K562 (cell line): ENCODE data around the gene SLC17A2. TPM values are rescaled to one million over a fixed set of nuclear protein-coding genes. Genes with fewer than 3 reads are reported as not detected.

Experiments
- DPF2 ChIP-seq: fragments of 450-650 bp; IDR thresholded peaks from 2 replicates; pipeline ENCODE4 v1.6.1; 2016
- ELF1 ChIP-seq: fragments of 200-800 bp; sonication (Bioruptor generic); IDR thresholded peaks from 2 replicates; pipeline ENCODE4 v1.6.1; 2016; ENCODE audit warnings: missing genetic modification characterization, missing compliant biosample characterization
- ELF4 ChIP-seq: fragments of 450-650 bp; formaldehyde crosslinking; IDR thresholded peaks from 2 replicates; pipeline ENCODE4 v1.4.0; 2022; ENCODE audit warnings: missing genetic modification characterization
- EP300 ChIP-seq: IDR thresholded peaks from 2 replicates; pipeline ENCODE4 v1.6.1; 2012; ENCODE audit warnings: low read length, improper control_type of control experiment
- GTF2F1 ChIP-seq: IDR thresholded peaks from 2 replicates; pipeline ENCODE4 v1.6.1; 2011; ENCODE audit warnings: low read depth, low read length, improper control_type of control experiment
- L3MBTL2 ChIP-seq: fragments of 450-650 bp; IDR thresholded peaks from 2 replicates; pipeline ENCODE4 v1.6.1; 2016; ENCODE audit warnings: mild to moderate bottlenecking, moderate library complexity
- MTA1 ChIP-seq: fragments of 450-650 bp; IDR thresholded peaks from 2 replicates; pipeline ENCODE4 v1.6.1; 2017; ENCODE audit warnings: borderline replicate concordance
- NCOA6 ChIP-seq: fragments of 450-650 bp; IDR thresholded peaks from 2 replicates; pipeline ENCODE4 v1.6.1; 2017; ENCODE audit warnings: mild to moderate bottlenecking
- PHTF2 ChIP-seq: fragments of 250-450 bp; sonication (Bioruptor Pico); IDR thresholded peaks from 2 replicates; pipeline ENCODE4 v1.5.0; 2021; ENCODE audit warnings: mild to moderate bottlenecking
- RB1 ChIP-seq: fragments of 450-650 bp; IDR thresholded peaks from 2 replicates; pipeline ENCODE4 v1.6.1; 2017; ENCODE audit warnings: low read depth, mild to moderate bottlenecking
- RBBP5 ChIP-seq: fragments of 200-600 bp; sonication (generic); IDR thresholded peaks from 2 replicates; pipeline ENCODE4 v1.6.1; 2012; ENCODE audit warnings: borderline replicate concordance, mild to moderate bottlenecking, low read length, control low read depth, inconsistent platforms; ENCODE audit not compliant: insufficient read depth, poor library complexity, severe bottlenecking
- RHOXF2B ChIP-seq: fragments of 250-450 bp; sonication (Bioruptor Pico); conservative IDR thresholded peaks from 2 replicates; pipeline ENCODE4 v1.5.1; 2021
- SIRT6 ChIP-seq: IDR thresholded peaks from one replicate; pipeline ENCODE4 v1.6.1; 2012; ENCODE audit warnings: low read depth, mild to moderate bottlenecking, control low read depth, inconsistent platforms, low read length, moderate library complexity
- SIX5 ChIP-seq, 2 experiments: IDR thresholded peaks; 2 replicates each; pipeline ENCODE4 v1.6.1; 2011; ENCODE audit warnings: low read length in 2 of 2, borderline replicate concordance in 1 of 2, low read depth in 1 of 2, mild to moderate bottlenecking in 1 of 2, moderate library complexity in 1 of 2; ENCODE audit not compliant: insufficient read depth in 1 of 2
- TEAD2 ChIP-seq: fragments of 450-650 bp; IDR thresholded peaks from 2 replicates; pipeline ENCODE4 v1.6.1; 2016; ENCODE audit warnings: missing genetic modification characterization, control low read depth, missing compliant biosample characterization
- ZC3H8 ChIP-seq: fragments of 450-650 bp; IDR thresholded peaks from 2 replicates; pipeline ENCODE4 v1.6.1; 2017
- ZNF347 ChIP-seq: fragments of 450-650 bp; formaldehyde crosslinking; IDR thresholded peaks from 2 replicates; pipeline ENCODE4 v1.4.0; 2020; ENCODE audit warnings: low read depth, mild to moderate bottlenecking, moderate library complexity
- ZNF507 ChIP-seq: conservative IDR thresholded peaks from 2 replicates; pipeline ENCODE4 v1.6.1; 2017; ENCODE audit warnings: missing genetic modification characterization, missing compliant biosample characterization
- ZNF696 ChIP-seq: fragments of 250-450 bp; sonication (Bioruptor Pico); conservative IDR thresholded peaks from 2 replicates; pipeline ENCODE4 v1.4.0; 2020; ENCODE audit warnings: mild to moderate bottlenecking, moderate library complexity
- ZNF780A ChIP-seq: fragments of 250-450 bp; sonication (Bioruptor Pico); IDR thresholded peaks from 2 replicates; pipeline ENCODE4 v1.5.0; 2021; ENCODE audit warnings: mild to moderate bottlenecking
- polyA plus RNA-seq, 8 experiments: library from polyadenylated mRNA; depleted of rRNA in 4 of 8; stranded (reverse) in 5 of 8; unstranded in 3 of 8; fragments of >200 nt; fragmentation: Nextera tagmentation in 2 of 8; fragmentation: Illumina TruSeq in 1 of 8; extraction: Ambion mirVana in 2 of 8; extraction: Trizol in 1 of 8; gene quantifications; 2 replicates each; pipeline versions ENCODE4 v1.2.1 to v1.2.3, GENCODE V29; 2011 to 2014; ENCODE audit warnings: inconsistent platforms in 1 of 8, missing spikeins in 1 of 8
- total RNA-seq, 7 experiments: library from RNA; depleted of rRNA in 6 of 7; stranded (reverse); fragments of >200 nt in 6 of 7; fragmentation: Illumina TruSeq in 2 of 7; extraction: Trizol in 2 of 7; gene quantifications; 2 replicates each; pipeline versions ENCODE4 v1.2.1 to v1.2.3, GENCODE V29; 2011 to 2021; ENCODE audit warnings: low replicate concordance in 1 of 7
- TF ChIP-seq, protein P1 (sequence below): fragments of 450-650 bp; formaldehyde crosslinking; IDR thresholded peaks from 2 replicates; pipeline ENCODE4 v1.4.0; 2020; ENCODE audit warnings: mild to moderate bottlenecking, mixed read lengths
- TF ChIP-seq, protein P2 (sequence below): fragments of 450-650 bp; IDR thresholded peaks from 2 replicates; pipeline ENCODE4 v1.6.1; 2016; ENCODE audit warnings: low read depth, mild to moderate bottlenecking, moderate library complexity
- TF ChIP-seq, protein P3 (sequence below): fragments of 450-650 bp; formaldehyde crosslinking; IDR thresholded peaks from 2 replicates; pipeline ENCODE4 v1.4.0; 2020; ENCODE audit warnings: mild to moderate bottlenecking, moderate library complexity
- TF ChIP-seq, protein P4 (sequence below): fragments of 150-350 bp; conservative IDR thresholded peaks from 2 replicates; pipeline ENCODE4 v1.6.1; 2014; ENCODE audit warnings: low read length
- TF ChIP-seq, protein P5 (sequence below): sonication (generic); formaldehyde crosslinking; IDR thresholded peaks from 2 replicates; pipeline ENCODE4 v1.8.0; 2022; ENCODE audit warnings: missing genetic modification reagents, mild to moderate bottlenecking, borderline replicate concordance

SLC17A2 gene
- total and polyA plus RNA-seq, 9 of the 15 experiments (the other 6 are each of a cell fraction or from before 2014, with no cell fraction given) = not detected

DNA sequence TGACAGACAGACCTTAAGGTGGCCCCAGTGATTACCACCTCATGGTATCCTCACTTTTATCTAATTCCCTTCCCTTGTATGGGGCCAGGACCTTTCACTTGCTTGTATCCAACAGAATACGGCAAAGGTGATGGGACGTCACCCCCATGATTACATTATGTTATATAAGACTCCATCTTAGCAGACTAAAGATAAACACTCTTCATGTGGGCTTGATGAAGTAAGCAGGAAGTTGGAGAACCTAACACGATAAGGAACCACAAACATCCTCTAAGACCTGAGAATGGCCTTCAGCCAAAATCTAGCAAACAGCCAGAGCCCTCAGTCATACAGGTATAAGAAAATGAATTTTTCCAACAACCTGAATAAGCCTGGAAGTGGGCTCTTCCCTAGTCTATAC is 64.5 kb downstream of the SLC17A2 start (continued):
- TF ChIP-seq TEAD2 (tag) (no peak), ZC3H8 (no peak), PHTF2 (CRISPR knock-in tag) (no peak), ZNF507 (tag) (no peak), L3MBTL2 (no peak), ELF1 (tag) (peak; percentile 45; the same call in 1 of the 2 replicates), RBBP5 (no peak), ZNF347 (no peak), ZNF780A (CRISPR knock-in tag) (no peak), DPF2 (peak; percentile 63; the same call in 1 of the 2 replicates), SIRT6 (no peak), ZNF696 (CRISPR knock-in tag) (no peak), RB1 (no peak), ELF4 (CRISPR knock-in tag) (no peak), EP300 (peak; percentile 73), GTF2F1 (no peak), RHOXF2B (CRISPR knock-in tag) (no peak), NCOA6 (no peak), MTA1 (no peak), SIX5 (IDR thresholded peaks at IDR 0.05; ENCODE audit: borderline replicate concordance in 1 of 2, insufficient read depth in 1 of 2, low read depth in 1 of 2, low read length in 2 of 2) (no peak)
- TF ChIP-seq, protein P1, sequence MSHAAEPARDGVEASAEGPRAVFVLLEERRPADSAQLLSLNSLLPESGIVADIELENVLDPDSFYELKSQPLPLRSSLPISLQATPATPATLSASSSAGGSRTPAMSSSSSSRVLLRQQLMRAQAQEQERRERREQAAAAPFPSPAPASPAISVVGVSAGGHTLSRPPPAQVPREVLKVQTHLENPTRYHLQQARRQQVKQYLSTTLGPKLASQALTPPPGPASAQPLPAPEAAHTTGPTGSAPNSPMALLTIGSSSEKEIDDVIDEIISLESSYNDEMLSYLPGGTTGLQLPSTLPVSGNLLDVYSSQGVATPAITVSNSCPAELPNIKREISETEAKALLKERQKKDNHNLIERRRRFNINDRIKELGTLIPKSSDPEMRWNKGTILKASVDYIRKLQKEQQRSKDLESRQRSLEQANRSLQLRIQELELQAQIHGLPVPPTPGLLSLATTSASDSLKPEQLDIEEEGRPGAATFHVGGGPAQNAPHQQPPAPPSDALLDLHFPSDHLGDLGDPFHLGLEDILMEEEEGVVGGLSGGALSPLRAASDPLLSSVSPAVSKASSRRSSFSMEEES (CRISPR knock-in tag) = no peak
- TF ChIP-seq, protein P2, sequence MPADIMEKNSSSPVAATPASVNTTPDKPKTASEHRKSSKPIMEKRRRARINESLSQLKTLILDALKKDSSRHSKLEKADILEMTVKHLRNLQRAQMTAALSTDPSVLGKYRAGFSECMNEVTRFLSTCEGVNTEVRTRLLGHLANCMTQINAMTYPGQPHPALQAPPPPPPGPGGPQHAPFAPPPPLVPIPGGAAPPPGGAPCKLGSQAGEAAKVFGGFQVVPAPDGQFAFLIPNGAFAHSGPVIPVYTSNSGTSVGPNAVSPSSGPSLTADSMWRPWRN = 0 out of 2 replicates have a peak, but pooled peaks have one; percentile 42
- TF ChIP-seq, protein P3, sequence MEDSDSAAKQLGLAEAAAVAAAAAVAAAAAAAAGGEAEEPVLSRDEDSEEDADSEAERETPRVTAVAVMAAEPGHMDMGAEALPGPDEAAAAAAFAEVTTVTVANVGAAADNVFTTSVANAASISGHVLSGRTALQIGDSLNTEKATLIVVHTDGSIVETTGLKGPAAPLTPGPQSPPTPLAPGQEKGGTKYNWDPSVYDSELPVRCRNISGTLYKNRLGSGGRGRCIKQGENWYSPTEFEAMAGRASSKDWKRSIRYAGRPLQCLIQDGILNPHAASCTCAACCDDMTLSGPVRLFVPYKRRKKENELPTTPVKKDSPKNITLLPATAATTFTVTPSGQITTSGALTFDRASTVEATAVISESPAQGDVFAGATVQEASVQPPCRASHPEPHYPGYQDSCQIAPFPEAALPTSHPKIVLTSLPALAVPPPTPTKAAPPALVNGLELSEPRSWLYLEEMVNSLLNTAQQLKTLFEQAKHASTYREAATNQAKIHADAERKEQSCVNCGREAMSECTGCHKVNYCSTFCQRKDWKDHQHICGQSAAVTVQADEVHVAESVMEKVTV (CRISPR knock-in tag) = no peak
- TF ChIP-seq, protein P4, sequence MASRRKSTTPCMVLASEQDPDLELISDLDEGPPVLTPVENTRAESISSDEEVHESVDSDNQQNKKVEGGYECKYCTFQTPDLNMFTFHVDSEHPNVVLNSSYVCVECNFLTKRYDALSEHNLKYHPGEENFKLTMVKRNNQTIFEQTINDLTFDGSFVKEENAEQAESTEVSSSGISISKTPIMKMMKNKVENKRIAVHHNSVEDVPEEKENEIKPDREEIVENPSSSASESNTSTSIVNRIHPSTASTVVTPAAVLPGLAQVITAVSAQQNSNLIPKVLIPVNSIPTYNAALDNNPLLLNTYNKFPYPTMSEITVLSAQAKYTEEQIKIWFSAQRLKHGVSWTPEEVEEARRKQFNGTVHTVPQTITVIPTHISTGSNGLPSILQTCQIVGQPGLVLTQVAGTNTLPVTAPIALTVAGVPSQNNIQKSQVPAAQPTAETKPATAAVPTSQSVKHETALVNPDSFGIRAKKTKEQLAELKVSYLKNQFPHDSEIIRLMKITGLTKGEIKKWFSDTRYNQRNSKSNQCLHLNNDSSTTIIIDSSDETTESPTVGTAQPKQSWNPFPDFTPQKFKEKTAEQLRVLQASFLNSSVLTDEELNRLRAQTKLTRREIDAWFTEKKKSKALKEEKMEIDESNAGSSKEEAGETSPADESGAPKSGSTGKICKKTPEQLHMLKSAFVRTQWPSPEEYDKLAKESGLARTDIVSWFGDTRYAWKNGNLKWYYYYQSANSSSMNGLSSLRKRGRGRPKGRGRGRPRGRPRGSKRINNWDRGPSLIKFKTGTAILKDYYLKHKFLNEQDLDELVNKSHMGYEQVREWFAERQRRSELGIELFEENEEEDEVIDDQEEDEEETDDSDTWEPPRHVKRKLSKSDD = no peak
- TF ChIP-seq, protein P5, sequence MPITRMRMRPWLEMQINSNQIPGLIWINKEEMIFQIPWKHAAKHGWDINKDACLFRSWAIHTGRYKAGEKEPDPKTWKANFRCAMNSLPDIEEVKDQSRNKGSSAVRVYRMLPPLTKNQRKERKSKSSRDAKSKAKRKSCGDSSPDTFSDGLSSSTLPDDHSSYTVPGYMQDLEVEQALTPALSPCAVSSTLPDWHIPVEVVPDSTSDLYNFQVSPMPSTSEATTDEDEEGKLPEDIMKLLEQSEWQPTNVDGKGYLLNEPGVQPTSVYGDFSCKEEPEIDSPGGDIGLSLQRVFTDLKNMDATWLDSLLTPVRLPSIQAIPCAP = no peak
